Measurements from ENCODE around the gene ZNF808.
"Not testable (repeated sequence)": the region's sequence is repeated elsewhere in the genome, so short reads cannot be mapped to it uniquely, and the experiment has no call there.

Gene ZNF808

DNA sequence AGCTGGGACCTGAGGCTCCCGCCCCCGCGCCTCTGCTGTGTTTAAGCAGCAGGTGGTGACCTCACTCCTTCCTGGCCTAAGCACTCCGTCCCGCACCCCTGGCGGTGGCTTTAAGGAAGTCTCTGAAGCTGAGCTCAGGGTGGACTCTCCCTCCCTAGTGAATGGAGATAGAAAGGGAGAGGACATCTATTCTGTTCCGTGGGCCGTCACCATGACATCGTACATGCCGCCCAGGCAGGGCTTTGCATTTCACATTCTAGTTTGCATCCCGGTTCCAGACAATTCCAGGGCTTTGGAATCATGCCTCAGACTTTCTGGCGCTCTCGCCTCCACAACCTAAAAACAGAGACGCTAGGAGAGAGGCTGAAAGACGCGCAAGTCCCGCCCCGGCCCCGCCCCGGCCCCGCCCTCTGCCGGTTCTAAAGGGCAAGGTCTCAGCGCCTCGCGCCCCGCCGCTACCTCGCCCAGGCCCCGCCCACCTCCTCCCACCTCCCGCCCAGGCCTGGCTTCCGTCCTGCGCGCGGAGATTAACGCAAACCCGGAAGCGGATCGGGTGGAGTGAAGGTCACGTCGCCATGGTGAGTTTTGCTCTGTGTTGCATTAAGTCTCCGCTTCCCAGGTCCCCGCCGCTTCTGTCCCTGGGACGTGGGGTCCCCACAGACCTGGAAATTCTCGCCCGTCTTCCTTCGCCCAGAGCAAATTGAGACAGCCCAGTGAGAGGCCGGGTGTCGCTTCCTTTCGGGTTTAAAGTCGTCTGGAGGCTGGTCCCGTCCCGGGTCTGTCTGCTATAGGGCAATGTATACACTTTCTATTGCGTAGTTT, at the start of gene ZNF808:
ZNF808 (plus strand) TSS at position 535 of the 822 bp plus-strand sequence. CDS start 15,617 bp downstream, outside the sequence.
- DNase-seq (ENCODE audit: low read depth): peak; percentile 99

DNA sequence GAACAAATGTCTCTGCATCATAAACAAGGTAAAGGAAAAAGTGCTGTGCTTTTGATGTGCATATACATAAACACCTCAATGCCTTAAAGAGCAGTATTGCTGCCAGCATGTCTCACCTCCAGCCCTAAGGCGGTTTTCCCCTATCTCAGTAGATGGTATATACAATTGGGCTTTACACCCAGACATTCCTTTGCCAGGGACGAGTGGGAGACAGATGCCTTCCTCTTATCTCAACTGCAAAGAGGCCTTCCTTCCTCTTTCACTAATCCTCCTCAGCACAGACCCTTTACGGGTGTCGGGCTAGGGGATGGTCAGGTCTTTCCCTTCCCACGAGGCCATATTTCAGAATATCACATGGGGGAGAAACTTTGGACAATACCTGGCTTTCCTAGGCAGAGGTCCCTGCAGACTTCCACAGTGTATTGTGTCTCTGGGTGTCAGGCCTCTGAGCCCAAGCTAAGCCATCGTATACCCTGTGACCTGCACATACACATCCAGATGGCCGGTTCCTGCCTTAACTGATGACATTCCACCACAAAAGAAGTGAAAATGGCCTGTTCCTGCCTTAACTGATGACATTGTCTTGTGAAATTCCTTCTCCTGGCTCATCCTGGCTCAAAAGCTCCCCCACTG, 43.2 kb upstream of the ZNF808 start:
- DNase-seq (ENCODE audit: low read depth): not testable (repeated sequence)

DNA sequence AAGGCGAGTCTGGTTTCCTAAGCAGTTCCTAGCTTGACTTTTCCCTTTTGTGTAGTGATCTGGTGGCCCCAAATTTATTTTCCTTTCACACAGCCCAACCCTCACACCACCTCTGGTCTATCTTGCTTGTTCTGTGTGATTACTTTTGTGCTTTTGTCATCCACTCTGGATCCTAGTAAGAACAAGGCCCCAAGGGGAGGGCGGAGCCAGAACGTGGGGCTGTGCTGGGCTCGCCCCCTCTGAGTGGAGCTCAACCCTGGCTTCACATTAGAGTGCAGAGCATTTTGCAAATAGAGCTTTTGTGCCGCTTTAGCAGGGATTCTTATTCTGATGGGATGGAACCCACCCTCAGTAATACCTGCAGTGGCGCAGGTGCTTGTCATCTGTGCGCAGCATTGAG, 42.4 kb upstream of the ZNF808 start:
- DNase-seq (ENCODE audit: low read depth): not testable (repeated sequence)

DNA sequence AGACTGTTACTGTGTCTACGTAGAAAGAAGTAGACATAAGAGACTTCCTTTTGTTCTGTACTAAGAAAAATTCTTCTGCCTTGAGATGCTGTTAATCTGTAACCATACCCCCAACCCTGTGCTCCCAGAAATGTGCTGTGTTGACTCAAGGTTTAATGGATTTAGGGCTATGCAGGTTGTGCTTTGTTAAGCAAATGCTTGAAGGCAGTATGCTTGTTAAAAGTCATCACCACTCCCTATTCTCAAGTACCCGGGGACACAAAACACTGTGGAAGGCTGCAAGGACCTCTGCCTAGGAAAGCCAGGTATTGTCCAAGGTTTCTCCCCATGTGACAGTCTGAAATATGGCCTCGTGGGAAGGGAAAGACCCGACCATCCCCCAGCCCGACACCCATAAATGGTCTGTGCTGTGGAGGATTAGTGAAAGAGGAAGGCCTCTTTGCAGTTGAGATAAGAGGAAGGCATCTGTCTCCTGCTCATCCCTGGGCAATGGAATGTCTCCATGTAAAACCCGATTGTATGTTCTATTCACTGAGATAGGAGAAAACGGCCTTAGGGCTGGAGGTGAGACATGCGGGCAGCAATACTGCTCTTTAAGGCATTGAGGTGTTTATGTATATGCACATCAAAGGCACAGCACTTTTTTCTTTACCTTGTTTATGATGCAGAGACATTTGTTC, 41.8 kb upstream of the ZNF808 start:
- DNase-seq (ENCODE audit: low read depth): not testable (repeated sequence)

DNA sequence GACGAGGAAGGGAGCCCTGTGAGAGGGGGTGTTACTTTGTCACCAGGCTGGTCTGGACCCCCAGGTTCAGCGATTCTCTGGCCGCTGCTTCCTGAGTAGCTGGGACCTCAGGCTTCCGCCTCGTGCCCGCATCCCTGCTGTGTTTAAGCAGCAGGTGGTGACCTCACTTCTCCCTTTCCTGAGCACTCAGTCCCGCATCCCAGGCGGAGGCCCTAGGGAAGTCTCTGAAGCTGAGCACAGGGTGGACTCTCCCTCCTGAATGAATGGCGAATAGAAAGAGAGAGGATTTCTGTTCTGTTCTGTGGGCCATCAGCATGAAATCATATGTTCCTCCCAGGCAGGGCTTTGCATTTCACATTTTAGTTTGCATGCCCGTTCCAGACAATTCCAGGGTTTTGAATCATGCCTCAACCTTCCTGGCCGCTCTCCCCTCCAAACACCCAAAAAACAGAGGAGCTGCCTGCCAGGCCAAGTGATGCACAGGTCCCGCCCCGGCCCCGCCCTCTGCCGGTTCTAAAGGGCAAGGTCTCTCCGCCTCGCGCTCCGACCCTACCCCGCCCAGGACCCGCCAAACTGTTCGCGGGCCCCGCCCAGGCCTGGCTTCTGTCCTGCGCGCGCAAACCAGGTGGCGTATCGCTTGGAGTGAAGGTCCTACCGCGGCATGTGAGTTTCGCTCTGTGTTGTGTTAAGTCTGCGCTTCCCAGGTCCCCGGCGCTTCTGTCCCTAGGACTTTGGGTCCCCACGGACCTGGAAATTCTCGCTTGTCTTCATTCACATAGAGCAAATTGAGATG, 35.1 kb upstream of the ZNF808 start:
- DNase-seq (ENCODE audit: low read depth): peak; percentile 1

DNA sequence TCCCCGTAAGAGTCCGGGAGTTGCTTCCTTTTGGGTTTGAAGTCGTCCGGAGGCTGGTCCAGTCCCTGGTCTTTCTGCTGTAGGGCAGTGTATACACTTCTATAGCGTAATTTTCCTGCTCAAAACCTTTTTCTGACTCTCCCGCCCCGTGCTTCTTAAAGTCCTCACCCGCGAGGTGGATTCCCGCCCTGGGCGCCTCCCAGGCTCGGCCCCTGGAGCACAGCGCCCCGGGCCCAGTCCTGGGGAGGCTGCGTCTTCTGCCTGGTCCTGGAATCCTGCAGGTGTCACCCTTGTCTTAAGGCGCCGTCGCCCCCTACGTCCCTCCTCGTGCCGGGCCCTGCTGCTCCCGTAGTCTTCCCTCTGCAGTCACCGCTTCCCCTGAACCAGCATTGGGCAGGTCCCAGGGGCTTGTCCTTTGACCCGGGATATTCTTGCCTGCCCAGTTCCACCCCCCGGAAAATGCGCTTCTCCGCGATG, 34.4 kb upstream of the ZNF808 start:
- DNase-seq (ENCODE audit: low read depth): no peak

DNA sequence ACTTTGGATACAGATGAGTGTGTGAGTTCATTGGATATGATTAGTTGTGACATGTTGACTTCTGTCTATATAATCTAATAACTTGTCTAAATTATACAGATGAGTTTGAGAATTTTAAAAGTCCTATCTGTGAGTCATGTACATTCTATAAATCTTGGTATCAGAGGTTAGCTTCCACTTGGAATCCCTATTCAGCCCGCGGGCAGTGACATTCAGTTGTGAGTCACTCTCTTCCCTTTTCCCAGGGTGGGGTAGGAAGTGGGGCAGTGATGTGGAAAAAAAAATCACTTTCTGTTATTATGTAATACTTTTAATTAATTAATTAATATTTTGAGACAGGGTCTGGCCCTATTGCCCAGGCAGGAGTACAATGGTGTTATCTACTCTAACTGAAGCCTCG, 33.0 kb upstream of the ZNF808 start:
- DNase-seq (ENCODE audit: low read depth): no peak

DNA sequence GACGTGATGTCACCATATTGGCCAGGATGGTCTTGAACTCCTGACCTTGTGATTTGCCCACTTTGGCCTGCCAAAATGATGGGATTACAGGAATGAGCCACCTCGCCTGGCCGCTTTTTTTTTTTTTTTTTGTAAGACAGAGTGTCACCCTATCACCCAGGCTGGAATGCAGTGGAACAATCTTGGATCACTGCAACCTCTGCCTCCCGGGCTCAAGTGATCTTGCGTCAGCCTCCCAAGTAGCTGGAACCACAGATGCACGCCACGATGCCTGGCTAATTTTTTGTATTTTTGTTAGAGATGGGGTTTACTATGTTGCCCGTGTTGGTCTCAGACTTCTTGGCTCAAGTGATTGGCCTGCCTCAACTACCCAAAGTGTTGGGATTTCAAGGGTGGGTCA, 28.9 kb upstream of the ZNF808 start:
- no peak for DNase-seq (ENCODE audit: low read depth)

DNA sequence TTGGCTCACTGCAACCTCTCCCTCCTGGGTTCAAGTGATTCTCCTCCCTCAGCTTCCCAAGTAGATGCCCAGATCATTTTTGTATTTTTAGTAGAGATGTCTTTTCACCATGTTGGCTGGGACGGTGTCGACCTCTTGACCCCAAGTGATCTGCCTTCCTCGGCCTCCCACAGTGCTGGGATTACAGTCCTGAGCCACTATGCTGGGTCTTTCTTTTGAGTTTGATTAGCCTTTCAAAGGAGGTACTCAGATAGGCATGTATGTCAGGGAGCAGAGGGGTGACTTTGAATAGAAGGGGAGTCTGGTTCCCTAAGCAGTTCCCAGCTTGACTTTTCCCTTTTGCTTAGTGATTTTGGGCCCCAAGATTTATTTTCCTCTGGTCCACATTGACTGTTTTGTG, 27.0 kb upstream of the ZNF808 start:
- DNase-seq (ENCODE audit: low read depth): not testable (repeated sequence)

DNA sequence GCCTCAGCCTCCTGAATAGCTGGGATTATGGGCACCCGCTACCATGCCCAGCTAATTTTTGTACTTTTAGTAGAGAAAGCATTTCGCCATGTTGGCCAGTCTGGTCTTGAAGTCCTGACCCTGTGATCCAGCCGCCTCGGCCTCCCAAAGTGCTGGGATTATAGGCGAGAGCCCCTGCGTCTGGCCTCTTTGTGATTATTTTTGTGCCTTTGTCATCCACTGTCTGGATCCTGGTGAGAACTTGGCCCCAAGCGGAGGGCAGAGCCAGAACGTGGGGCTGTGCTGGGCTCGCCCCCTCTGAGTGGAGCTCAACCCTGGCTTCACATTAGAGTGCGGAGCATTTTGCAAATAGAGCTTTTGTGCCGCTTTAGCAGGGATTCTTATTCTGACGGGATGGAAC, 26.5 kb upstream of the ZNF808 start:
- DNase-seq (ENCODE audit: low read depth): not testable (repeated sequence)

DNA sequence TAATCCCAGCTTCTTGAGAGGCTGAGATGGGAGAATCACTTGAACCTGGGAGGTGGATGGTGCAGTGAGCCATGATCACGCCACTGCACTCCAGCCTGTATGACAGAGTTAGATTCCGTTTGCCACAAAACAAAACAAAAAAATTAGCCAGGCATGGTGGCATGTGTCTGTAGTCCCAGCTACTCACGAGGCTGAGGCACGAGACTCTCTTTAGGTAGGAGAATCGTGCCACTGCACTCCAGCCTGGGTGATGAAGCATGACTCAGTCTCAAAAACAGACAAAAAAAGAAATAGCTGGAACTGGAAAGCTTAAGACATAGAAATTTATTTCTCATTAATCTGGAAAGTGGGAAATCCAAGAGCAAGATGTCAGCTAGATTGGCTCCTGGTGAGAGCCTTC, 20.2 kb upstream of the ZNF808 start:
- no peak for DNase-seq (ENCODE audit: low read depth)

DNA sequence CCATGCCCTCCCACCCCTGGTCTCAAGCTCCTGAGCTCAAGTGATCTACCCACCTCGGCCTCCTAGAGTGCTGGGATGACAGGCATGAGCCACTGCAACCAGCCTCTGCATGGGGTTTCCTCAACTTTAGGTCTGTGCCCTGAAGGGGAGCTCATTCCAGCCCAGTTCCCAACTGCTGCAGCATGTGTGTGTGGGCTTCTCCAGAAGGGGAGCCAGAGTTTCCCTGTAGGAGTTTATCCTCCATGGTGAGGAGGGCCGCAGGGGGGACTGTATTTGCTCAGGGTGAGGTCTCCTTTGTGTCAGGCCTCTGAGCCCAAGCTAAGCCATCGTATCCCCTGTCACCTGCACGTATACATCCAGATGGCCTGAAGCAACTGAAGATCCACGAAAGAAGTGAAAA, 11.3 kb upstream of the ZNF808 start:
- no peak for DNase-seq (ENCODE audit: low read depth)

DNA sequence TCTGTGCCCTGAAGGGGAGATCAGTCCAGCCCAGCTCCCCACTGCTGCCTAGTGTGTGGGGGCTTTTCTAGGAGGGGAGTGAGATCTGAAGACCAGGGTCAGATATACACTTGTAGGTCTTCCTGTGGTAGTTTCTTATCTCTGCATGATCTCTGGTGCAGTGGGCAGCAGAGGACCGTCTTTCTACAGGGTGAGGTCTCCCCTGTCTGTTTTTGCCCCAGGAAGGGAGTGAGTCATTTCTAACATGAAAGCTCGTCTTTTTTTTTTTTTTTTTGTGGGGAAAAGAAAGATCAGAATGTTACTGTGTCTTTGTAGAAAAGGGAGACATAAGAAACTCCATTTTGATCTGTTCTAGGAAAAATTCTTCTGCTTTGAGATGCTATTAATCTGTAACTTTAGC, 8.8 kb upstream of the ZNF808 start:
- no peak for DNase-seq (ENCODE audit: low read depth)

DNA sequence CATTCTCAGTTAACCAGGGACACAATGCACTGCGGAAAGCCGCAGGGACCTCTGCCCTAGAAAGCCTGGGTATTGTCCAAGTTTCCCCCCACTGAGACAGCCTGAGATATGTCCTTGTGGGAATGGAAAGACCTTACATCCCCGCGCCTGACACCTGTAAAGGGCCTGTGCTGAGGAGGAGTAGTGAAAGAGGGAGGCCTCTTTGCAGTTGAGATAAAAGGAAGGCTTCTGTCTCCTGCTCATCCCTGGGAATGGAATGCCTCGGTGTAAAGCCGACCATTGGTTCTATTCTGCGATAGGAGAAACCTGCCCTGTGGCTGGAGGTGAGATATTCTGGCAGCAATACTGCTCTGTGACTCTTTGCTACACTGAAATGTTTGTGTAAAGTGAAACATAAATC, 8.3 kb upstream of the ZNF808 start:
- DNase-seq (ENCODE audit: low read depth): not testable (repeated sequence)

DNA sequence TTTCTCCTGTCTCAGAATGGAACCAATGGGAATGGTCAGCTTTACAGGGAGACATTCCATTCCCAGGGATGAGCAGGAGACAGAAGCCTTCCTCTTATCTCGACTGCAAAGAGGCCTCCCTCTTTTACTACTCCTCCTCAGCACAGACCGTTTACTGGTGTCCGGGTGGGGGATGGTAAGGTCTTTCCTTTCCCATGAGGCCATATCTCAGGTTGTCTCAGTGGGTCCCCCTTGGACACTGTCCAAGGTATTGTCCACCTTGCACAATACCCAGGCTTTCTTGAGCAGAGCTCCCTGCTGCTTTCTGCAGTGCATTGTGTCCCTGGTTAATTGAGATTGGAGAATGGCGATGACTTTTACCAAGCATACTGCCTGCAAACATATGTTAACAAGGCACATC, 7.5 kb upstream of the ZNF808 start:
- no peak for DNase-seq (ENCODE audit: low read depth)

DNA sequence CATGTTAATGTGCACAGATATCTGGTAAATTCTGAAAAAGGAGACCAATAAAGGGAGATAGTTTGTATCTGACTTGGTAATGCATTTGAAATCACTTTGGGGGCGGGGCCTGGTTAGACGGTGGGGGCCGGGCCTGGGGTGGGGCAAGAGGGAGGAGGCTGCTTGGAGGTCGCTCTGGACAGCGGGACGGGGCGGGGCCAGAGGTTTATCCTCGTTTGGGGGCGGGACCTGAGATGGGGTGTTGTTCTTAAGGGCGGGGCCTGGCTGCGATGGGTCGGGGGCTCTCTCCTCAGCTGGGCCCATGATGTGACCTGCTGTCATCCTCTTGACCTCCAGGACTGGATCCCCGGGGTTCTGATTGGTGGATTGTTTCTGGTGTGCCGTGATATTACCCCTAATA, 4.9 kb upstream of the ZNF808 start:
- no peak for DNase-seq (ENCODE audit: low read depth)

DNA sequence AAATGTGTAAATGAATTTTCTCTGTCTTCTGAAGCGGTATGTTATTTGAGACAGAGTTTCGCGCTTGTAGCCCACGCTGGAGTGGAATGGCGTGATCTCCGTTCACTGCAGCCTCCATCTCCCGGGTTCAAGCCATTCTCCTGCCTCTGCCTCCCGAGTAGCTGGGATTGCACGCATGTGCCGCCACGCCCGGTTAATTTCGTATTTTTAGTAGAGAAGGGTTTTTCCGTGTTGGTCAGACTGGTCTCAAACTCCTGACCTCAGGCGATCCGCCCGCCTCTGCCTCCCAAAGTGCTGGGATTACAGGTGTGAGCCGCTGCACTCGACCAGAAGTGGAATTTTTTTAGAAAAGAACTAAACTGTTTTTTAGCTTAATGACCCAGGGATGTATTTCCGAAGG, 3.4 kb upstream of the ZNF808 start:
- DNase-seq (ENCODE audit: low read depth): no peak

DNA sequence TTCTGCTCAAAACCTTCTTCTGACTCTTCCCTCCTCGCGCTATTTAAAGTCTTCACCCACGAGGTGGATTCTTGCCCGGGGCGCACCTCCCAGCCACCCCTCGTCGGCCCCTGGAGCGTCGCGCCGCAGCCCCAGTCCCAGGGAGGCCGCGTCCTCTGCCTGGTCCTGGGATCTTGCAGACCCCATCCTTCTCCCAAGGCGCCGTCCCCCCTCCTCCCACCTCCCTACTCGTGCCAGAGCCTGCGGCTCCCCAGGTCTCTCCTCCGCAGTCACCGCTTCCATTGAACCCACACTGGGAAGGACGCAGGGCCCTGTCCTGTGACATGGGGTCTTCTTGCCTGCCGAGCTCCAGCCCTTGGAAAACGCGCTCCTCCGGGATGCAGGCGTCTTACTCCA, 486 bp downstream of the ZNF808 start:
- DNase-seq (ENCODE audit: low read depth): no peak

DNA sequence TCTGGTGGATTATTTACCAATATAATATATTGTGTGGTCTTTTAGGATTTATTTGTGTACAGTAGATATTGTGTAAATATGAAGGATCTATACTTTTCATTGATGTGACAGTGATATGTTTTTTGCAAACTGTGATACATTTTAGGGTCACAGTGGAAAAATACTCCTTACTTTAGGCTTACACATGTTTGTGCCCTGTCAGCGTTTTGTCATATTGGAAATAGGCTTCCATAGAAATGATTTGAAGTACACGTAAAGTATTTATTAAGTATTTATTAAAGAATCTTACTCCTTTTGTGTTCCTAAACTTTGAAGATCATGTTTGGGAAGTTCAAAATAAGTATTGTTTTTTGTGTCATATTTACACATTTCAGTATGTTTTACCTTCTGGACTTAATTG, 5.0 kb downstream of the ZNF808 start:
- DNase-seq (ENCODE audit: low read depth): no peak

DNA sequence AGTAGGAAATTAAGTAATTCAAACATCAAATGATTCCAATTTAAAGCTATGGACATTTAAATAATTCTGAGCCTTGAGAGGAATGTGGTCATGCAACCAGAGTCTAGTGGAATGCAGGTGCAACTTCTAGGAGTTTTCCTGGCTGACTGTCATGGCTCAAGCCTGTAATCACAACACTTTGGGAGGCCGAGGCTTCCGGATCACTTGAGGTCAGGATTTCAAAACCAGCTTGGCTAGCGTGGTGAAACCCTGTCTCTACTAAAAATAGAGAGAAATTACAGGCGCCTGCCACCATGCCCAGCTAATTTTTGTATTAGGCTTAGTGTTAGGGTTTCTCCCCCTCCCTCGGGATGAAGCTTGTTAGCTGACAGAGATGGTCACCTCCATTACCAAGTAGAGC, 6.4 kb downstream of the ZNF808 start:
- DNase-seq (ENCODE audit: low read depth): no peak

DNA sequence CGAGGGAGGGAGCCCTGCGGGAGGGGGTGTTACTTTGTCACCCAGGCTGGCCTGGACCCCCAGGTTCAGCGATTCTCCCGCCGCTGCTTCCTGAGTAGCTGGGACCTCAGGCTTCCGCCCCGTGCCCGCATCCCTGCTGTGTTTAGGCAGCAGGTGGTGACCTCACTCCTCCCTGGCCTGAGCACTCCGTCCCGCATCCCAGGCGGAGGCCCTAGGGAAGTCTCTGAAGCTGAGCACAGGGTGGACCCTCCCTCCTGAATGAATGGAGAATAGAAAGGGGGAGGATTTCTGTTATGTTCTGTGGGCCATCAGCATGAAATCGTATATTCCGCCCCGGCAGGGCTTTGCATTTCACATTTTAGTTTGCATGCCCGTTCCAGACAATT, 7.9 kb downstream of the ZNF808 start:
- DNase-seq (ENCODE audit: low read depth): not testable (repeated sequence)

DNA sequence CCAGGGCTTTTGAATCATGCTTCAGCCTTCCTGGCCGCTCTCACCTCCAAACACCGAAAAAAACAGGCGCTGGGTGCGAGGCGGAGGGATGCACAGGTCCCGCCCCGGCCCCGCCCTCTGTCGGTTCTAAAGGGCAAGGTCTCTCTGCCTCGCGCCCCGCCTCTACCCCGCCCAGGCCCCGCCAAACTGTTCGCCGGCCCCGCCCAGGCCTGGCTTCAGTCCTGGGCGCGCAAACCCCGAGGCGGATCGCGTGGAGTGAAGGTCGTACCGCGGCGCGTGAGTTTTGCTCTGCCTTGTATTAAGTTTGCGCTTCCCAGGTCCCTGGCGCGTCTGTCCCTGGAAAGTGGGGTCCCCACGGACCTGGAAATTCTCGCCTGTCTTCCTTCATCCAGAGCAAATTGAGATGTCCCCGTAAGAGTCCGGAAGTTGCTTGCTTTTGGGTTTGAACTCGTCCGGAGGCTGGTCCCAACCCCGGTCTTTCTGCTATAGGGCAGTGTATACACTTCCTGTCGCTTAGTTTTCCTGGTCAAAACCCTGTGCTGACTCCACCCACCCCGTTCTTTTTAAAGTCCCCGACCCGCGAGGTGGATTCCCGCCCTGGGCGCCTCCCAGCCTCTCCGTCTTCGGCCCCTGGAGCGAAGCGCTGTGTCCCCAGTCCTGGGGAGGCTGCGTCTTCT, 8.4 kb downstream of the ZNF808 start:
- DNase-seq (ENCODE audit: low read depth): peak; percentile 93
